GM21515 (cell line): Measurements from ENCODE around the gene WWTR1.

ENCODE experiments used
- ATAC-seq: cut with Tn5 transposase; IDR thresholded peaks from one replicate; pipeline ENCODE4 v1.9.1; 2021; ENCODE audit not compliant: unreplicated experiment

The WWTR1 gene

GRCh38 chr3:149571381-149571780 is 86.4 kb downstream of the WWTR1 start:
- ATAC-seq = no peak

- ATAC-seq = no peak
These were observed 87.8 kb downstream of the WWTR1 start for GRCh38 chr3:149570016-149570415.

GRCh38 chr3:149567381-149567780 is 90.4 kb downstream of the WWTR1 start:
- no peak for ATAC-seq

- no peak for ATAC-seq
These were observed 91.4 kb downstream of the WWTR1 start for GRCh38 chr3:149566292-149566975.

GRCh38 chr3:149564079-149564478 is 93.7 kb downstream of the WWTR1 start:
- ATAC-seq = no peak

GRCh38 chr3:149563114-149563513 is 94.7 kb downstream of the WWTR1 start:
- ATAC-seq = no peak

GRCh38 chr3:149560617-149561016 is 97.2 kb downstream of the WWTR1 start:
- no peak for ATAC-seq

- ATAC-seq = no peak
These were observed 97.8 kb downstream of the WWTR1 start for GRCh38 chr3:149560001-149560400.

- no peak for ATAC-seq
These were observed 98.3 kb downstream of the WWTR1 start for GRCh38 chr3:149559525-149559924.

GRCh38 chr3:149555927-149556326 is 101.9 kb downstream of the WWTR1 start:
- no peak for ATAC-seq

- ATAC-seq = no peak
These were observed 103.0 kb downstream of the WWTR1 start for GRCh38 chr3:149554826-149555225.

GRCh38 chr3:149553781-149554451 is 103.9 kb downstream of the WWTR1 start:
- ATAC-seq = no peak

GRCh38 chr3:149552700-149553099 is 105.1 kb downstream of the WWTR1 start:
- no peak for ATAC-seq

GRCh38 chr3:149551500-149551899 is 106.3 kb downstream of the WWTR1 start:
- no peak for ATAC-seq

- no peak for ATAC-seq
These were observed 109.2 kb downstream of the WWTR1 start for GRCh38 chr3:149548669-149549065.

- no peak for ATAC-seq
These were observed 109.7 kb downstream of the WWTR1 start for GRCh38 chr3:149547954-149548668.

GRCh38 chr3:149547413-149547812 is 110.4 kb downstream of the WWTR1 start:
- ATAC-seq = no peak

GRCh38 chr3:149545049-149545448 is 112.8 kb downstream of the WWTR1 start:
- no peak for ATAC-seq

- ATAC-seq = no peak
These were observed 115.2 kb downstream of the WWTR1 start for GRCh38 chr3:149542375-149543312.

GRCh38 chr3:149541091-149541491 is 116.7 kb downstream of the WWTR1 start:
- no peak for ATAC-seq

GRCh38 chr3:149538371-149538770 is 119.5 kb downstream of the WWTR1 start:
- no peak for ATAC-seq
